ENCODE measurements around the gene REM2. TPM values are rescaled to one million over a fixed set of nuclear protein-coding genes. Genes with fewer than 3 reads are reported as not detected.

The REM2 gene
- total and polyA plus RNA-seq, 4 experiments from 2014 or later: 0.55 to 4.6 (median 2.9) TPM

GRCh38 chr14:22866874-22867273 is 16.1 kb upstream of the REM2 start:
- H3K27me3 Mint-ChIP-seq: no peaks in the 10 kb centered on the region
- intact Hi-C loops (cut with micrococcal nuclease): no loop called here
- Histone ChIP-seq H3K4me1 (ENCODE audit: insufficient read depth, low read length) (peaks cover 21% of the 10 kb centered on the region), H3K4me3 (ENCODE audit: low read length in 2 of 2) (no peak overlapping the region), H3K27me3 (ENCODE audit: insufficient read depth, low read length) (no peaks in the 10 kb centered on the region), H3K36me3 (ENCODE audit: insufficient read depth, low read length) (no peaks in the 10 kb centered on the region), H3K9me3 (ENCODE audit: control insufficient read depth in 1 of 2, low read length in 2 of 2) (no peaks in the 10 kb centered on the region), H3K27ac (ENCODE audit: low read depth, low read length) (no peak overlapping the region)
- peaks cover 0 to 3% of the 10 kb centered on the region in 2 donors for H3K36me3 Mint-ChIP-seq
- peak overlapping the region in 3 of 7 donors; percentile 80 to 87 (median 82) for H3K27ac Mint-ChIP-seq
- peaks cover 11 to 35% (median 19%) of the 10 kb centered on the region in 4 donors for H3K4me1 Mint-ChIP-seq
- no peaks in the 10 kb centered on the region for H3K9me3 Mint-ChIP-seq
- POLR2A ChIA-PET (ENCODE audit: partially characterized antibody): interaction anchor here (0.8 kb wide), 1 partner anchor 16 kb away, joined by 4 read pairs; the partner anchor contains the start of gene REM2
- CTCF ChIA-PET (ENCODE audit: partially characterized antibody): interaction anchor here (1.1 to 19.6 kb wide), 5 partner anchors 13 to 310 kb away, joined by 3 to 403 read pairs (median 7); partner anchors contain the start of gene MRPL52
- H3K4me3 Mint-ChIP-seq: no peak overlapping the region
- no peak for DNase-seq

DNA sequence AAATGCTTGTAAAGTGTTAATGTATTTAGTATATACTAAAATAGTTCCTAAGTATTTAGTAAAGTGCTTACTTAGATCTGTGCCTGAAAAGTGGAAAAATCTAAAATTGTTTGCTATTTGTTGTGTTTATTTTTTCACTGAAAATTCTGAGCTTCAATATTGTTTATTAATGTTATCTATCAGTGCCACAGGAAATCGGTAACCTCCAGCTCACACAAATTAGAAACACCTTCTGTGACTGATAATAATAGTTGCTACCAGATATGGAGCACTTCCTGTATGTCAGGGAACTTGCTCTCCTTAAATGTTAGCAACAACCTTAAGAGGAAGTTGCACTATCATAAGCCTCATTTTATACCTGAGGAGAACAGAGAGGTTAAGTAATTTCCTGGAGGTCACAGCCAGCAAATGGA is 12.2 kb upstream of the REM2 start:
- intact Hi-C loops (cut with micrococcal nuclease): loop anchor here (1.0 to 5.0 kb wide), 9 partner anchors 16 to 299 kb away; partner anchors contain the start of genes ACIN1, AJUBA, C14orf119 and DAD1
- peaks cover 18 to 51% (median 32%) of the 10 kb centered on the region in 4 donors for H3K4me1 Mint-ChIP-seq

GRCh38 chr14:22871224-22872032 is 11.6 kb upstream of the REM2 start, which contains the start of gene LRP10:
LRP10 (plus strand) TSS chr14:22871740; CDS start chr14:22872304, 564 bp downstream.
- Mint-ChIP-seq H3K9me3 (no peaks in the 10 kb centered on the region), H3K4me1 (peaks cover 20 to 51% (median 34%) of the 10 kb centered on the region in 4 donors), H3K36me3 (peaks cover 19 to 30% of the 10 kb centered on the region in 2 donors), H3K27me3 (no peaks in the 10 kb centered on the region), H3K4me3 (peak within 1 kb of the TSS; percentile 94 to 98 (median 98)), H3K27ac (peak within 1 kb of the TSS; percentile 89 to 100 (median 99))
- ChIA-PET POLR2A (ENCODE audit: partially characterized antibody) (interaction anchor here (0.8 to 9.1 kb wide), 29 partner anchors 10 to 1275 kb away, joined by 3 to 208 read pairs (median 8); partner anchors contain the start of genes ACIN1, C14orf119, DAD1 and HAUS4), CTCF (ENCODE audit: partially characterized antibody) (interaction anchor here (0.5 to 6.8 kb wide), 24 partner anchors 11 to 886 kb away, joined by 3 to 191 read pairs (median 4); partner anchors contain the start of genes OXA1L, PRMT5, RBM23 and REM2)
- Histone ChIP-seq H3K27ac (ENCODE audit: low read depth, low read length) (peak within 1 kb of the TSS; percentile 79), H3K4me1 (ENCODE audit: insufficient read depth, low read length) (peaks cover 48% of the 10 kb centered on the region), H3K27me3 (ENCODE audit: insufficient read depth, low read length) (no peaks in the 10 kb centered on the region), H3K4me3 (ENCODE audit: low read length in 2 of 2) (peak within 1 kb of the TSS; percentile 24 to 55), H3K36me3 (ENCODE audit: insufficient read depth, low read length) (peaks cover 27% of the 10 kb centered on the region), H3K9me3 (ENCODE audit: control insufficient read depth in 1 of 2, low read length in 2 of 2) (no peaks in the 10 kb centered on the region)
- intact Hi-C loops (cut with micrococcal nuclease): loop anchor here (1.0 to 5.0 kb wide), 12 partner anchors 13 to 299 kb away; partner anchors contain the start of genes ACIN1, AJUBA, C14orf119 and DAD1
- peak; percentile 71 to 86 (median 77) for DNase-seq

More for the DNA sequence above, 12.2 kb upstream of the REM2 start:
- Mint-ChIP-seq H3K27me3 (no peaks in the 10 kb centered on the region), H3K9me3 (no peaks in the 10 kb centered on the region), H3K4me3 (peak overlapping the region; percentile 94 to 98 (median 98)), H3K36me3 (peaks cover 14 to 24% of the 10 kb centered on the region in 2 donors), H3K27ac (peak overlapping the region; percentile 84 to 100 (median 99))
- H3K4me1 ChIP-seq (ENCODE audit: insufficient read depth, low read length): peaks cover 44% of the 10 kb centered on the region
- H3K36me3 ChIP-seq (ENCODE audit: insufficient read depth, low read length): peaks cover 21% of the 10 kb centered on the region
- ChIA-PET CTCF (ENCODE audit: partially characterized antibody) (interaction anchor here (0.6 to 6.8 kb wide), 15 partner anchors 10 to 301 kb away, joined by 3 to 191 read pairs (median 5); partner anchors contain the start of genes PRMT5, RBM23 and REM2), POLR2A (ENCODE audit: partially characterized antibody) (interaction anchor here (0.8 to 9.1 kb wide), 24 partner anchors 9 to 1276 kb away, joined by 3 to 208 read pairs (median 12); partner anchors contain the start of genes DAD1, HAUS4, MRPL52 and OXA1L)
- peak overlapping the region; percentile 14 to 55 for H3K4me3 ChIP-seq (ENCODE audit: low read length in 2 of 2)
- H3K27ac ChIP-seq (ENCODE audit: low read depth, low read length): peak overlapping the region; percentile 79
- DNase-seq: peak in 1 of 5 donors; percentile 78
- no peaks in the 10 kb centered on the region for H3K9me3 ChIP-seq (ENCODE audit: control insufficient read depth in 1 of 2, low read length in 2 of 2)
- no peaks in the 10 kb centered on the region for H3K27me3 ChIP-seq (ENCODE audit: insufficient read depth, low read length)

DNA sequence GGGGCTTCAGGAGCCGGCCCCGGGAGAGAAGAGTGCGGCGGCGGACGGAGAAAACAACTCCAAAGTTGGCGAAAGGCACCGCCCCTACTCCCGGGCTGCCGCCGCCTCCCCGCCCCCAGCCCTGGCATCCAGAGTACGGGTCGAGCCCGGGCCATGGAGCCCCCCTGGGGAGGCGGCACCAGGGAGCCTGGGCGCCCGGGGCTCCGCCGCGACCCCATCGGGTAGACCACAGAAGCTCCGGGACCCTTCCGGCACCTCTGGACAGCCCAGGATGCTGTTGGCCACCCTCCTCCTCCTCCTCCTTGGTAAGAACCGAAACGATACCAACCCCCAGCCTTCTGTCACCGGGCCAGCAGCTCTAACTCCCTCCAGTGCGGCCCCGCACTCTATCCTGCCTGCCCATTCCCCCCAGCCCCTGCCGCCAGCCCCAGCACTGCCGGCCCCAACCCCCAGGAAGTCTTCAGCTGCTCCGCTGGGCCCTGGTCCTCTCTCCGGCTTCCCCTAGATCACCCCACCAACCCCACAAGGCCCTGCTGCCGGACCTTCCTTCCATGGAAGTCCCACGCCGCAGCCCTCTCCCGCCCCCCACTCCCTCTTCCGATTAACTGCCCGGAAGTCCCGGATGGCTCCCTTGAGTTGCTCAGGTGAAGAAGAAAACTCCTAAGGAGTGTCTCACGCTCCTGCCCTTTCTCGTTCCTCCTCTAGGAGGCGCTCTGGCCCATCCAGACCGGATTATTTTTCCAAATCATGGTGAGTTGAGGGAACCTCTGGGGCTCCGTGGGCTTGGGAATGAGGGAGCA is 10.8 kb upstream of the REM2 start:
- intact Hi-C loops (cut with micrococcal nuclease): loop anchor here (1.0 to 5.0 kb wide), 6 partner anchors 14 to 300 kb away; partner anchors contain the start of genes AJUBA and DAD1
- Histone ChIP-seq H3K4me1 (ENCODE audit: insufficient read depth, low read length) (peaks cover 48% of the 10 kb centered on the region), H3K27me3 (ENCODE audit: insufficient read depth, low read length) (no peaks in the 10 kb centered on the region), H3K9me3 (ENCODE audit: control insufficient read depth in 1 of 2, low read length in 2 of 2) (no peaks in the 10 kb centered on the region), H3K36me3 (ENCODE audit: insufficient read depth, low read length) (peaks cover 35% of the 10 kb centered on the region), H3K27ac (ENCODE audit: low read depth, low read length) (peak overlapping the region; percentile 79), H3K4me3 (ENCODE audit: low read length in 2 of 2) (peak overlapping the region; percentile 24 to 55)
- peak overlapping the region; percentile 72 to 100 (median 89) for H3K27ac Mint-ChIP-seq
- CTCF ChIA-PET (ENCODE audit: partially characterized antibody): interaction anchor here (0.5 to 6.8 kb wide), 23 partner anchors 11 to 887 kb away, joined by 3 to 191 read pairs (median 4); partner anchors contain the start of genes OXA1L, PRMT5, RBM23 and REM2
- peak; percentile 66 to 78 (median 73) for DNase-seq
- H3K27me3 Mint-ChIP-seq: no peaks in the 10 kb centered on the region
- H3K36me3 Mint-ChIP-seq: peaks cover 19 to 37% of the 10 kb centered on the region in 2 donors
- H3K4me1 Mint-ChIP-seq: peaks cover 17 to 46% (median 33%) of the 10 kb centered on the region in 4 donors
- H3K4me3 Mint-ChIP-seq: peak overlapping the region; percentile 88 to 98 (median 97)
- POLR2A ChIA-PET (ENCODE audit: partially characterized antibody): interaction anchor here (0.6 to 9.1 kb wide), 26 partner anchors 8 to 348 kb away, joined by 3 to 208 read pairs (median 7); partner anchors contain the start of genes ACIN1, C14orf119, HAUS4 and MRPL52
- H3K9me3 Mint-ChIP-seq: no peaks in the 10 kb centered on the region

GRCh38 chr14:22872833-22873520 is 10.0 kb upstream of the REM2 start:
- ChIA-PET CTCF (ENCODE audit: partially characterized antibody) (interaction anchor here (0.7 to 6.8 kb wide), 21 partner anchors 12 to 316 kb away, joined by 3 to 191 read pairs (median 5); partner anchors contain the start of genes HAUS4, PRMT5, RBM23 and REM2), POLR2A (ENCODE audit: partially characterized antibody) (interaction anchor here (0.6 to 9.1 kb wide), 19 partner anchors 9 to 339 kb away, joined by 3 to 208 read pairs (median 6); partner anchors contain the start of genes ACIN1, C14orf119, HAUS4 and MRPL52)
- peak overlapping the region; percentile 13 to 55 for H3K4me3 ChIP-seq (ENCODE audit: low read length in 2 of 2)
- Mint-ChIP-seq H3K4me3 (peak overlapping the region; percentile 84 to 98 (median 92)), H3K4me1 (peaks cover 17 to 53% (median 33%) of the 10 kb centered on the region in 4 donors), H3K9me3 (no peaks in the 10 kb centered on the region), H3K36me3 (peaks cover 25 to 43% of the 10 kb centered on the region in 2 donors), H3K27me3 (no peaks in the 10 kb centered on the region), H3K27ac (peak overlapping the region; percentile 72 to 98 (median 89))
- peaks cover 48% of the 10 kb centered on the region for H3K4me1 ChIP-seq (ENCODE audit: insufficient read depth, low read length)
- peaks cover 42% of the 10 kb centered on the region for H3K36me3 ChIP-seq (ENCODE audit: insufficient read depth, low read length)
- H3K9me3 ChIP-seq (ENCODE audit: control insufficient read depth in 1 of 2, low read length in 2 of 2): no peaks in the 10 kb centered on the region
- peak overlapping the region; percentile 79 for H3K27ac ChIP-seq (ENCODE audit: low read depth, low read length)
- peak in 1 of 5 donors; percentile 3 for DNase-seq
- intact Hi-C loops (cut with micrococcal nuclease): loop anchor here (1.0 to 5.0 kb wide), 6 partner anchors 15 to 301 kb away; partner anchors contain the start of genes AJUBA and DAD1
- H3K27me3 ChIP-seq (ENCODE audit: insufficient read depth, low read length): no peaks in the 10 kb centered on the region
